ENCODE measurements around the gene ZNF549.

ZNF549 gene

GRCh38 chr19:57572415-57572947, 45.3 kb downstream of the ZNF549 start:
- TF ChIP-seq CTCF (IDR thresholded peaks at IDR 0.05; ENCODE audit: control insufficient read depth, insufficient read depth, low read depth, low read length, missing control alignments), result no peak
- DNase-seq (ENCODE audit: low read depth), result no peak
- H3K4me3 ChIP-seq (ENCODE audit: control insufficient read depth, low read depth, low read length), result no peak overlapping the region

GRCh38 chr19:57576661-57577060, 49.5 kb downstream of the ZNF549 start:
- no peak for TF ChIP-seq CTCF (IDR thresholded peaks at IDR 0.05; ENCODE audit: control insufficient read depth, insufficient read depth, low read depth, low read length, missing control alignments)
- H3K4me3 ChIP-seq (ENCODE audit: control insufficient read depth, low read depth, low read length), result no peak overlapping the region
- DNase-seq (ENCODE audit: low read depth), result no peak

GRCh38 chr19:57578487-57579205, 51.5 kb downstream of the ZNF549 start, which contains the start of gene ZNF416:
TSS of gene ZNF416 (minus strand) at chr19:57578911. CDS start at chr19:57578704, 207 bp downstream.
- peak within 1 kb of the TSS; percentile 91 for H3K4me3 ChIP-seq (ENCODE audit: control insufficient read depth, low read depth, low read length)
- peak; percentile 96 for DNase-seq (ENCODE audit: low read depth)
- TF ChIP-seq CTCF (IDR thresholded peaks at IDR 0.05; ENCODE audit: control insufficient read depth, insufficient read depth, low read depth, low read length, missing control alignments), result peak; percentile 22

- no peak for DNase-seq (ENCODE audit: low read depth)
- peak overlapping the region; percentile 88 for H3K4me3 ChIP-seq (ENCODE audit: control insufficient read depth, low read depth, low read length)
- no peak for TF ChIP-seq CTCF (IDR thresholded peaks at IDR 0.05; ENCODE audit: control insufficient read depth, insufficient read depth, low read depth, low read length, missing control alignments)
These were observed 56.0 kb downstream of the ZNF549 start for GRCh38 chr19:57583104-57583520.

GRCh38 chr19:57583521-57584416, 56.6 kb downstream of the ZNF549 start, which contains the start of gene ZIK1:
TSS of gene ZIK1 (plus strand) at chr19:57584145. CDS start at chr19:57584357, 212 bp downstream.
- peak; percentile 13 for TF ChIP-seq CTCF (IDR thresholded peaks at IDR 0.05; ENCODE audit: control insufficient read depth, insufficient read depth, low read depth, low read length, missing control alignments)
- DNase-seq (ENCODE audit: low read depth), result peak; percentile 76
- H3K4me3 ChIP-seq (ENCODE audit: control insufficient read depth, low read depth, low read length), result peak within 1 kb of the TSS; percentile 88

GRCh38 chr19:57587529-57587928, 60.4 kb downstream of the ZNF549 start:
- no peak overlapping the region for H3K4me3 ChIP-seq (ENCODE audit: control insufficient read depth, low read depth, low read length)
- no peak for TF ChIP-seq CTCF (IDR thresholded peaks at IDR 0.05; ENCODE audit: control insufficient read depth, insufficient read depth, low read depth, low read length, missing control alignments)
- DNase-seq (ENCODE audit: low read depth), result peak; percentile 80
